C4-2B (cell line): Measurements from ENCODE around the gene ADAM15.

Source experiments
- ZFX ChIP-seq: fragments of 450-650 bp; IDR thresholded peaks from 2 replicates; pipeline ENCODE4 v1.6.1; 2017
- TF ChIP-seq, protein P1 (sequence below): fragments of 450-650 bp; conservative IDR thresholded peaks from 2 replicates; pipeline ENCODE4 v1.5.1; 2017; ENCODE audit warnings: mild to moderate bottlenecking

GRCh38 chr1:155069551-155070157 is 18.5 kb downstream of the ADAM15 start:
- TF ChIP-seq, protein P1, sequence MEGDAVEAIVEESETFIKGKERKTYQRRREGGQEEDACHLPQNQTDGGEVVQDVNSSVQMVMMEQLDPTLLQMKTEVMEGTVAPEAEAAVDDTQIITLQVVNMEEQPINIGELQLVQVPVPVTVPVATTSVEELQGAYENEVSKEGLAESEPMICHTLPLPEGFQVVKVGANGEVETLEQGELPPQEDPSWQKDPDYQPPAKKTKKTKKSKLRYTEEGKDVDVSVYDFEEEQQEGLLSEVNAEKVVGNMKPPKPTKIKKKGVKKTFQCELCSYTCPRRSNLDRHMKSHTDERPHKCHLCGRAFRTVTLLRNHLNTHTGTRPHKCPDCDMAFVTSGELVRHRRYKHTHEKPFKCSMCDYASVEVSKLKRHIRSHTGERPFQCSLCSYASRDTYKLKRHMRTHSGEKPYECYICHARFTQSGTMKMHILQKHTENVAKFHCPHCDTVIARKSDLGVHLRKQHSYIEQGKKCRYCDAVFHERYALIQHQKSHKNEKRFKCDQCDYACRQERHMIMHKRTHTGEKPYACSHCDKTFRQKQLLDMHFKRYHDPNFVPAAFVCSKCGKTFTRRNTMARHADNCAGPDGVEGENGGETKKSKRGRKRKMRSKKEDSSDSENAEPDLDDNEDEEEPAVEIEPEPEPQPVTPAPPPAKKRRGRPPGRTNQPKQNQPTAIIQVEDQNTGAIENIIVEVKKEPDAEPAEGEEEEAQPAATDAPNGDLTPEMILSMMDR, result no peak
- no peak for TF ChIP-seq ZFX
